PFSK-1 (cell line): ENCODE results near the gene RTN1.

Experiments used
- FOXP2 ChIP-seq: optimal IDR thresholded peaks from 2 replicates; pipeline ENCODE3; 2011; ENCODE audit warnings: borderline replicate concordance, control low read depth, inconsistent platforms; ENCODE audit not compliant: insufficient read depth; ENCODE audit errors: extremely low read length, extremely low read depth
- POLR2AphosphoS5 ChIP-seq: IDR thresholded peaks from 2 replicates; pipeline ENCODE4 v1.6.1; 2012; ENCODE audit warnings: low read depth, mild to moderate bottlenecking, control low read depth, low read length, moderate library complexity
- REST ChIP-seq, 2 experiments: IDR thresholded peaks; 2 replicates each; pipeline versions ENCODE4 v1.6.1 to v1.8.0; 2011 to 2012; ENCODE audit warnings: low read depth in 2 of 2, low read length in 2 of 2, control low read depth in 1 of 2, inconsistent platforms in 1 of 2, mild to moderate bottlenecking in 1 of 2, moderate library complexity in 1 of 2; ENCODE audit not compliant: insufficient read depth in 1 of 2
- SIN3A ChIP-seq: IDR thresholded peaks from 2 replicates; pipeline ENCODE4 v1.6.1; 2012; ENCODE audit warnings: mild to moderate bottlenecking, low read length, moderate library complexity, borderline replicate concordance; ENCODE audit not compliant: insufficient read depth
- TAF1 ChIP-seq: IDR thresholded peaks from 2 replicates; pipeline ENCODE4 v1.6.1; 2012; ENCODE audit warnings: low read length, control low read depth, borderline replicate concordance; ENCODE audit not compliant: insufficient read depth

The RTN1 gene

GRCh38 chr14:59895721-59896120 is 25.1 kb upstream of the RTN1 start:
- no peak for TF ChIP-seq REST (IDR thresholded peaks at IDR 0.05; ENCODE audit: insufficient read depth in 1 of 2, low read depth in 2 of 2, low read length in 2 of 2)
- TF ChIP-seq POLR2AphosphoS5: no peak
- no peak for TF ChIP-seq FOXP2
- no peak for TF ChIP-seq SIN3A
- no peak for TF ChIP-seq TAF1

GRCh38 chr14:59890676-59891075 is 20.1 kb upstream of the RTN1 start:
- TF ChIP-seq FOXP2 (no peak), REST (IDR thresholded peaks at IDR 0.05; ENCODE audit: insufficient read depth in 1 of 2, low read depth in 2 of 2, low read length in 2 of 2) (no peak), SIN3A (no peak), TAF1 (no peak), POLR2AphosphoS5 (no peak)

GRCh38 chr14:59882957-59883356 is 12.4 kb upstream of the RTN1 start:
- TF ChIP-seq TAF1 (no peak), REST (IDR thresholded peaks at IDR 0.05; ENCODE audit: insufficient read depth in 1 of 2, low read depth in 2 of 2, low read length in 2 of 2) (no peak), FOXP2 (no peak), POLR2AphosphoS5 (no peak), SIN3A (no peak)

- TF ChIP-seq REST (IDR thresholded peaks at IDR 0.05; ENCODE audit: insufficient read depth in 1 of 2, low read depth in 2 of 2, low read length in 2 of 2): no peak
- TF ChIP-seq SIN3A: no peak
- TF ChIP-seq FOXP2: no peak
- no peak for TF ChIP-seq POLR2AphosphoS5
- TF ChIP-seq TAF1: no peak
These were observed 555 bp upstream of the RTN1 start for GRCh38 chr14:59871166-59871495.
